K562 (cell line): ENCODE measurements around the gene INO80E. TPM values are rescaled to one million over a fixed set of nuclear protein-coding genes. Genes with fewer than 3 reads are reported as not detected.
A peak's percentile ranks its signal among the peaks of the same experiment; 100 is the strongest.

ENCODE experiments used
- AFF4 ChIP-seq: sonication (generic); formaldehyde crosslinking; IDR thresholded peaks from 2 replicates; pipeline ENCODE4 v1.8.0; 2023; ENCODE audit warnings: mild to moderate bottlenecking, missing genetic modification reagents
- DLX4 ChIP-seq: fragments of 250-450 bp; sonication (Bioruptor Pico); IDR thresholded peaks from 2 replicates; pipeline ENCODE4 v1.6.1; 2021; ENCODE audit warnings: mild to moderate bottlenecking
- EP300 ChIP-seq: IDR thresholded peaks from 2 replicates; pipeline ENCODE4 v1.6.1; 2012; ENCODE audit warnings: low read length, improper control_type of control experiment
- EWSR1 ChIP-seq: fragments of 450-650 bp; IDR thresholded peaks from 2 replicates; pipeline ENCODE4 v1.6.1; 2018; ENCODE audit warnings: borderline replicate concordance, mild to moderate bottlenecking, low read depth, moderate library complexity; ENCODE audit not compliant: partially characterized antibody
- GTF3C2 ChIP-seq: IDR thresholded peaks from 3 replicates; pipeline ENCODE4 v1.6.1; 2011; ENCODE audit warnings: borderline replicate concordance, mild to moderate bottlenecking, moderate library complexity; ENCODE audit not compliant: insufficient read length; ENCODE audit errors: extremely low read depth
- JUND ChIP-seq, 2 experiments: IDR thresholded peaks; 2 replicates in 1 of 2; 3 replicates in 1 of 2; pipeline ENCODE4 v1.6.1; 2011; ENCODE audit warnings: borderline replicate concordance in 2 of 2, low read depth in 2 of 2, low read length in 2 of 2, improper control_type of control experiment in 1 of 2, missing biosample characterization in 1 of 2, missing genetic modification characterization in 1 of 2, missing genetic modification reagents in 1 of 2
- LEF1 ChIP-seq: fragments of 450-650 bp; IDR thresholded peaks from 2 replicates; pipeline ENCODE4 v1.6.1; 2016; ENCODE audit warnings: mild to moderate bottlenecking
- RBBP5 ChIP-seq: fragments of 200-600 bp; sonication (generic); IDR thresholded peaks from 2 replicates; pipeline ENCODE4 v1.6.1; 2012; ENCODE audit warnings: borderline replicate concordance, mild to moderate bottlenecking, low read length, control low read depth, inconsistent platforms; ENCODE audit not compliant: insufficient read depth, poor library complexity, severe bottlenecking
- SMARCC2 ChIP-seq: fragments of 450-650 bp; IDR thresholded peaks from 2 replicates; pipeline ENCODE4 v1.6.1; 2017; ENCODE audit warnings: antibody characterized with exemption, moderate library complexity, mild to moderate bottlenecking, low read depth
- SMARCE1 ChIP-seq: fragments of 450-650 bp; IDR thresholded peaks from 2 replicates; pipeline ENCODE4 v1.7.1; 2016; ENCODE audit warnings: mild to moderate bottlenecking
- SOX6 ChIP-seq: fragments of 450-650 bp; IDR thresholded peaks from 2 replicates; pipeline ENCODE4 v1.6.1; 2014; ENCODE audit warnings: mild to moderate bottlenecking
- TCFL5 ChIP-seq: fragments of 250-450 bp; sonication (Bioruptor Pico); conservative IDR thresholded peaks from 2 replicates; pipeline ENCODE4 v1.6.1; 2021; ENCODE audit warnings: mild to moderate bottlenecking, moderate library complexity, matching md5 sums
- ZKSCAN1 ChIP-seq: fragments of 150-350 bp; IDR thresholded peaks from 2 replicates; pipeline ENCODE4 v1.6.1; 2016; ENCODE audit warnings: low read depth, low read length
- ZNF449 ChIP-seq: fragments of 250-450 bp; sonication (Bioruptor Pico); IDR thresholded peaks from 2 replicates; pipeline ENCODE4 v1.8.0; 2022; ENCODE audit warnings: moderate library complexity, mild to moderate bottlenecking, inconsistent platforms
- polyA plus RNA-seq, 8 experiments: library from polyadenylated mRNA; depleted of rRNA in 4 of 8; stranded (reverse) in 5 of 8; unstranded in 3 of 8; fragments of >200 nt; fragmentation: Nextera tagmentation in 2 of 8; fragmentation: Illumina TruSeq in 1 of 8; extraction: Ambion mirVana in 2 of 8; extraction: Trizol in 1 of 8; gene quantifications; 2 replicates each; pipeline versions ENCODE4 v1.2.1 to v1.2.3, GENCODE V29; 2011 to 2014; ENCODE audit warnings: inconsistent platforms in 1 of 8, missing spikeins in 1 of 8
- total RNA-seq, 7 experiments: library from RNA; depleted of rRNA in 6 of 7; stranded (reverse); fragments of >200 nt in 6 of 7; fragmentation: Illumina TruSeq in 2 of 7; extraction: Trizol in 2 of 7; gene quantifications; 2 replicates each; pipeline versions ENCODE4 v1.2.1 to v1.2.3, GENCODE V29; 2011 to 2021; ENCODE audit warnings: low replicate concordance in 1 of 7

Gene INO80E
- total and polyA plus RNA-seq, 9 of the 15 experiments (the other 6 are each of a cell fraction or from before 2014, with no cell fraction given): 0.31 to 102 (median 49.3) TPM

GRCh38 chr16:29995911-29996765 lies at the start of gene INO80E (continued):
- TF ChIP-seq ZNF449 (no peak), SOX6 (no peak), JUND (IDR thresholded peaks at IDR 0.05; ENCODE audit: borderline replicate concordance, low read depth, low read length) (peak; percentile 79), JUND (tag; IDR thresholded peaks at IDR 0.05; ENCODE audit: borderline replicate concordance, low read depth, low read length) (no peak; the same call in 2 of the 3 replicates), GTF3C2 (no peak), SMARCC2 (no peak), TCFL5 (CRISPR knock-in tag) (no peak), EP300 (no peak), LEF1 (no peak), ZKSCAN1 (no peak), DLX4 (CRISPR knock-in tag) (no peak), AFF4 (CRISPR knock-in tag) (peak; percentile 84; the same call in 1 of the 2 replicates), SMARCE1 (no peak), RBBP5 (peak; percentile 27), EWSR1 (no peak)
